Umbilical cord (tissue), 2 donors: Measurements from ENCODE around the gene MTMR3. TPM values are rescaled to one million over a fixed set of nuclear protein-coding genes. Genes with fewer than 3 reads are reported as not detected.
A peak's percentile ranks its signal among the peaks of the same experiment; 100 is the strongest.

Experiments
- DNase-seq: peaks from one replicate; pipeline ENCODE4 v3.0.0-alpha.2; 2015; ENCODE audit warnings: low spot score
- total RNA-seq: library from RNA; depleted of rRNA; stranded (reverse); fragments of >200 nt; gene quantifications from one replicate; pipeline ENCODE4 v1.2.3, GENCODE V29; 2014; ENCODE audit warnings: low replicate concordance; ENCODE audit not compliant: insufficient read depth

MTMR3 gene
- total RNA-seq, 1 donor from 2014 or later: 71.7 TPM

GRCh38 chr22:29914991-29915533 lies 32.1 kb downstream of the MTMR3 start:
- no peak for DNase-seq

GRCh38 chr22:29916007-29916544 lies 33.1 kb downstream of the MTMR3 start:
- DNase-seq: no peak

GRCh38 chr22:29917052-29917902 lies 34.3 kb downstream of the MTMR3 start:
- DNase-seq: no peak

- DNase-seq: no peak
Observed at GRCh38 chr22:29925402-29925801, 42.4 kb downstream of the MTMR3 start.

GRCh38 chr22:29926057-29926456 lies 43.1 kb downstream of the MTMR3 start:
- DNase-seq: no peak

GRCh38 chr22:29932136-29932535 lies 49.2 kb downstream of the MTMR3 start:
- DNase-seq: no peak

GRCh38 chr22:29933619-29934018 lies 50.6 kb downstream of the MTMR3 start:
- DNase-seq: no peak

- no peak for DNase-seq
Observed at GRCh38 chr22:29934596-29934995, 51.6 kb downstream of the MTMR3 start.

- DNase-seq: peak; percentile 18
Observed at GRCh38 chr22:29936186-29936585, 53.2 kb downstream of the MTMR3 start.

- DNase-seq: no peak
Observed at GRCh38 chr22:29937940-29938693, 55.1 kb downstream of the MTMR3 start.

GRCh38 chr22:29940526-29940925 lies 57.6 kb downstream of the MTMR3 start:
- no peak for DNase-seq

GRCh38 chr22:29944339-29944738 lies 61.4 kb downstream of the MTMR3 start:
- no peak for DNase-seq

- no peak for DNase-seq
Observed at GRCh38 chr22:29945435-29945834, 62.5 kb downstream of the MTMR3 start.

- no peak for DNase-seq
Observed at GRCh38 chr22:29946220-29946619, 63.2 kb downstream of the MTMR3 start.

GRCh38 chr22:29947410-29948384 lies 64.7 kb downstream of the MTMR3 start:
- peak; percentile 28 for DNase-seq

GRCh38 chr22:29948385-29948769 lies 65.4 kb downstream of the MTMR3 start:
- DNase-seq: no peak

- DNase-seq: no peak
Observed at GRCh38 chr22:29949872-29950271, 66.9 kb downstream of the MTMR3 start.

- DNase-seq: peak; percentile 33
Observed at GRCh38 chr22:29951791-29952413, 68.9 kb downstream of the MTMR3 start.

GRCh38 chr22:29954203-29954855 lies 71.4 kb downstream of the MTMR3 start:
- no peak for DNase-seq

GRCh38 chr22:29956680-29957079 lies 73.7 kb downstream of the MTMR3 start:
- DNase-seq: no peak
